Measurements from ENCODE around the gene MAPT.

DNA sequence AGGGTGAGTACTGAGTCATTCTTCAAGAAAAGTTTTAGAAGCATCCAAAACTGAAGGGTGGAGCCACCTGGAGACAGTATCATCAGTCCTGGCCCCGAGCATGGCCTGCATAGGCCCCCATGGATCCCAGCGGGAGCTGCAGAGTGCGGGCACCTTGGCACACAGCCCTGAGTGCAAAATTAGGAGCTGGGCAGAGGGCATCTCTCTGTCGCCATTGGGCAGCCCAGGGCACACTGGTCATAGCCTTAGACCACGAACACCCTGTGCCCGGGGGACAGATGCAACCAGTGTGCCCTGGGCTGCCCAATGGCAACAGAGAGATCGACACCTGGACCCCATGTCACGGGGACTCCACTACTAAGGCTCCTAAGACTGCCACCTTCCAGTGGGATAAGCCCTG, 14.6 kb downstream of the MAPT start:
- TF ChIP-seq, protein P1, sequence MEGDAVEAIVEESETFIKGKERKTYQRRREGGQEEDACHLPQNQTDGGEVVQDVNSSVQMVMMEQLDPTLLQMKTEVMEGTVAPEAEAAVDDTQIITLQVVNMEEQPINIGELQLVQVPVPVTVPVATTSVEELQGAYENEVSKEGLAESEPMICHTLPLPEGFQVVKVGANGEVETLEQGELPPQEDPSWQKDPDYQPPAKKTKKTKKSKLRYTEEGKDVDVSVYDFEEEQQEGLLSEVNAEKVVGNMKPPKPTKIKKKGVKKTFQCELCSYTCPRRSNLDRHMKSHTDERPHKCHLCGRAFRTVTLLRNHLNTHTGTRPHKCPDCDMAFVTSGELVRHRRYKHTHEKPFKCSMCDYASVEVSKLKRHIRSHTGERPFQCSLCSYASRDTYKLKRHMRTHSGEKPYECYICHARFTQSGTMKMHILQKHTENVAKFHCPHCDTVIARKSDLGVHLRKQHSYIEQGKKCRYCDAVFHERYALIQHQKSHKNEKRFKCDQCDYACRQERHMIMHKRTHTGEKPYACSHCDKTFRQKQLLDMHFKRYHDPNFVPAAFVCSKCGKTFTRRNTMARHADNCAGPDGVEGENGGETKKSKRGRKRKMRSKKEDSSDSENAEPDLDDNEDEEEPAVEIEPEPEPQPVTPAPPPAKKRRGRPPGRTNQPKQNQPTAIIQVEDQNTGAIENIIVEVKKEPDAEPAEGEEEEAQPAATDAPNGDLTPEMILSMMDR (IDR thresholded peaks at IDR 0.05), result no peak
- no peak for TF ChIP-seq POLR2A (IDR thresholded peaks at IDR 0.05)

Measured in testis (tissue), 2 donors.